NCI-H2196 (cell line): ENCODE results near the gene OSBPL2.

ENCODE experiments used
- DNase-seq: peaks from one replicate; lab custom pipeline; 2025; ENCODE audit not compliant: unreplicated experiment; lab: John Stamatoyannopoulos, UW

The OSBPL2 gene

DNA sequence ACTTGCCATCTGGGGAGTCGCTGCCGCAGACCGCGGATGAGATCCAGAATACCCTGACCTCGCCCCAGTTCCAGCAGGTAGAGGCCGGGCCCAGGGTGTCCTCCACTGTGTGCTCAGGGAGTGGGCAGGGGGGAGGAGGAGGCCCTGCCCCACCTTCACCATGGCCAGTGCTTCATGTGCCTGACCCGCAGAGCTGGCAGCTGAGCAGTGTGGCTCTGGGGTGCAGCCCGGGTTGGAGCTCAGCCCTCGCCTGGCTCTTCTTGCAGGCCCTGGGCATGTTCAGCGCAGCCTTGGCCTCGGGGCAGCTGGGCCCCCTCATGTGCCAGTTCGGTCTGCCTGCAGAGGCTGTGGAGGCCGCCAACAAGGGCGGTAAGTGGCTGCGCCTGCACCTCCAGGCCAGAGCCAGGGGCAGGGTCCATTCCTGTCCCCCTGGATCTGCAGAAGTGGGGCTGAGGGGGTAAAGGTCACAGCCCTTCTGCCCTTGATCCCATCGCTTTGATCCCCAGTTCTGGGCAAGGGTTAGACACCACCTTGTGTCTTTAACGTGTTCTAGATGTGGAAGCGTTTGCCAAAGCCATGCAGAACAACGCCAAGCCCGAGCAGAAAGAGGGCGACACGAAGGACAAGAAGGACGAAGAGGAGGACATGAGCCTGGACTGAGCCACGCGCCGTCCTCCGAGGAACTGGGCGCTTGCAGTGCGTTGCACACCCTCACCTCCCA is 69.9 kb downstream of the OSBPL2 start:
- no peak for DNase-seq

- no peak for DNase-seq
Observed at GRCh38 chr20:62309198-62309944, 71.0 kb downstream of the OSBPL2 start.

GRCh38 chr20:62309947-62310756 is 71.8 kb downstream of the OSBPL2 start:
- no peak for DNase-seq

DNA sequence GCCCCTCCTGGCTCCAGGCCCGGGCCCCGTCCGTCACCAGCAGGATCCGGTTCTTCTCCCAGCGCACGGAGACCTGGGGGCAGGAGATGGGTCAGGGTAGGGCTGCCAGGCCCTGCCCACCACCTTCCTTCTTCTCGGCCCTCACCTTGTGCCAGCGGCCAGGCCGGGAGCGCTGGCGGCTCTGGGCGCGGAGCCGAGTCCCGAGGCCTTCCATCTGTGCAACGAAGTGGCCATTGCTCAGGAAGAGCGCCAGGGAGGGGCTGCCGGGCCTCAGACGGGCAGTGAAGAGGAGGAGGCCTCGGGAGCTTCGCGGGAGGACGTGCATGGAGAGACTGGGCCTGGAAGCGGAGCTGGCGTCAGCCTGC is 72.4 kb downstream of the OSBPL2 start:
- DNase-seq, result no peak

GRCh38 chr20:62311150-62311549 is 72.8 kb downstream of the OSBPL2 start:
- no peak for DNase-seq

- no peak for DNase-seq
Observed at GRCh38 chr20:62311832-62312661, 73.7 kb downstream of the OSBPL2 start.

- no peak for DNase-seq
Observed at GRCh38 chr20:62312662-62312977, 74.3 kb downstream of the OSBPL2 start.

DNA sequence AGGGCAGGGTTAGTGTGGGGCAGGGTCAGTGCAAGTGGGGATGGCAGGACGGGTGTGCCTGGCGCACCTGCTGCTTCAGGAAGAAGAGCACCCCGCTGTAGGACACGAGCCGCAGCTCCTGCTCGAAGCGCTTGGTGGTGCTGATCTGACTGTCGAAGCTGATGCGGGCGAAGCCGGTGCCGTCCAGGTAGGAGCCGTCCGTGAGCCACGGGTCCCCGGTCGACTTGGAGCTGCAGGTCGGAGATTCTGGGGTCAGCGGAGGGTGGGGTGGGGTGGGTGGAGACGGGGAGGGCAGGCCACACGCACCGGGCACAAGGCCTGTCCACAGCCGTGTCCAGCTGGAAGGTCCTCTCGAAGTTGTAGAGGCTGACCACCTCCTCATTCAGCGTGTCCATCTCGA is 74.7 kb downstream of the OSBPL2 start:
- no peak for DNase-seq

GRCh38 chr20:62313460-62314338 is 75.4 kb downstream of the OSBPL2 start:
- no peak for DNase-seq

DNA sequence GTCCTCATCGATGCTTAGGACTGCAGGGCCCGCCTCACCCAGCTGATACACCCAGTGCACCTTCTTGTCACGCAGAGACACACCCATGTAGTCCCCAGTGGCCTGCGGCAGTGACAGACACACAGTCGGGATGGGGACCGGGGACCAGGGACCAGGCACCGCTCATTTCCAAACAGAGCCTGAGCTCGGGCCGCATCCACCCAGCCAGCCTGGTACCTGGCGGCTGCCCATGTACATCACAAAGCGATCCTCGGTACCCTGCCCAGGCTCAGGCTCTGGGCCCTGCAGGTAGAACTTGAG is 76.0 kb downstream of the OSBPL2 start:
- DNase-seq, result no peak

DNA sequence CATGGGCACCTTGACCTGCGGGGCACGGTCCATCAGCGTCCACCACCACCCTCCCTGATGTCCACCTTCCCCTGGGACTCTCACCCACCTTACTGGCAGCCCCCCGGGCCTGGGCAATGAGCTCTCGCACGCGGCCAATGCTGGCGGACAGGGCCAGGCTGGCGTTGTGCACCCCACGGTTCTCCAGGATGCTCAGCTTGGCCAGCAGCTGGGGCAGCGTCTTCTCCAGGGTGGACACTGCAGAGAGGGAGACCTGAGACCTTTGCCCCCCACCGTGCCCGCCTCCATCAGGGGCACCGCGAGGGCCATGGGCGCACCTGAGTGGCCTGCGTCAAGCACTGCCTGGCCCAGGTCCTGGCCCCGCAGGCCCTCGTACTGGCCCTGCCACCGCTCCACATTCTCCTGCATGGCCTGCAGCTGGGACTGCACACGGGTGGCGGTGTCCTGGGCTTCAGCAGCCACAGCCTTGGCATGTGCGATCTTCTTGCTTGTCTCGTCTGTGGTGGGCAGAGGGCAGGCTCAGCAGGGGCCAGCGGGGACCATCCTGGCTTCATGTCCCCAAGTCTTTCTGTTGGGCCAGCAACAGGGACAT is 76.5 kb downstream of the OSBPL2 start:
- DNase-seq, result no peak

DNA sequence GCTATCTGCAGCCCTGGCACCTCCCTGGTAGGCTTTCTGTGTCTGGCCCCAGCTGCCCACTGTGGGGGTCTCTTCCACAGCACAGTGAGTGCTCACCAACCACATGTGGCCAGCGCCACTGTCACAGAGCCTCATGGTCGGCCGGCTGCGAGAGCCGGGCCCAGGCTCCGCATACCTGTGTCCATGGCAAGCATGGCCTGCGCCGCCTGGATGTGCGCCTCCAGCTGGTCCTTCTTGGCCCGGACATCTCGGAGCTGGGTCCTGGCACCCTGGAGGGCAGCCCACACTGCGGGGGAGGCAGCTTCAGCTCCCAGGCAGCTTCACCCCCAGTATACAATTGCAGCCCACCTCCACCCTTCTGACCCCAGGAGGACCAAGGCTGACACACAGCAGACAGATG is 77.5 kb downstream of the OSBPL2 start:
- no peak for DNase-seq

DNA sequence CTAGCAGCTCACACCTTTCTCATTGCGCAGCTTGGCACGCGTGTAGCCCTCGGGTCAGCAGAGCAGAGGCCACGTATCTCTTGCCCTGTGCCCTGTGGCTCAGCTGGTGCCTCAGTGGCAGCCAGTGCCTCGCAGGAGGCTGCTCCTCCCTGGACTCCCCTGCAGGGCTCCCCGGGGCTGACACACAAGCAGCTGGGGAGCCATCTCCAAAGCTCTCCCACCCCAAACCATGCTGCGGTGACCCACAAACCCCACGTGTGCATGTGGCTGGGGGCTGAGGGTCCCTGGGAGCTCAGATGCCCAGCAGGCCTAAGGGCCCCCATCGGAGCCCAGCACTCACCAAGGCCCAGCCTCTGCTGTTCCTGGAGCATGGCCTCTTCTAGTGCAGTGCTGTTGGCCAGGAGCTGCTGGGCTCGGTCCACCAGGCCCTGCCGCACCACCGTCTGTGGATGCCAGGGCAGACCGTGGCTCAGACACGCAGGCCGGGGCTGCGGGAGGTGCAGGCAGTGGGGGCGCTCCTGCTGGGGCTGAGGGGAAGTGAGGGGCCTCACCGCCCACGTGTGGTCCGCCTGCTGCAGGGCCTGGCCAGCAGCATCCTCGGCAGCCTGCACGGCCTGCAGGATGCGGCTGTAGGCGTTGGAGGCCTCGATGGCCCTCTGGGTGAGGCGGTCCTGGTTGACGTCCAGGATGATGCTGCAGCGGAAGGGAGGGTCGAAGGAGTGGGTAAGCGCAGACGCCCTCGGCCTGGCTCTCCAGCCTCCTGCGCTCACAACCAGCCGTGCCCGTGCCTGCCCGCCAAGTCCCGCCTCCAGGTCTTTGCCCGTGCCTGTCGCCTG is 78.2 kb downstream of the OSBPL2 start:
- DNase-seq, result no peak

- no peak for DNase-seq
Observed at GRCh38 chr20:62317167-62317655, 78.9 kb downstream of the OSBPL2 start.

- DNase-seq, result no peak
Observed at GRCh38 chr20:62318400-62319345, 80.4 kb downstream of the OSBPL2 start.

DNA sequence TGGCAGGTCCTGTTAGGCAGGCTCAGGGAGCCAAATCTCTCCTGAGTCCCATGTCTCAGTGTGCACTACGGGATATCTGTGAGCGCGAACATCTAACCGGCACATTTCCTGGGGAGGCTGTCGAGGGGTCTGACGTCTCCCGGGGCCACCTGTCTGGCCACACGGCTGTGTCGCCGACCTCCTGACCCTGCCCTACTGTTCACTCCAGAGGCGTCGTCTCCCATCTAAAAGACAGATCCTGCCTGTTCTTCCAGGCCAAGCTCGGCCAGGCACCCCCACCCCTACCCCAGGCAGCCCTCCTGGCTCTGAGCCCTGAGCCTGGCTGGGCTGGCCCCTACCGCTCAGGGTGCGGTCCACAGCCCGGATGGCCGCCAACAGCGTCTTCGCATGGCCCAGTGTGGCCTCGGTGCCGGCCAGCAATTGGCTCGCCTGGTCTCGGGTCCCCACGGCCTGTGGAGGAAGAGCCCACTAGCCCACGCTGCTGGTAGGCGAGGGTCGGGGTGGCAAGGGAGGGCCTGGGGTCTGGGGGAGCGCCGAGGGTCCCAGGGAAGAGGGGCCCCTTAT is 81.1 kb downstream of the OSBPL2 start:
- no peak for DNase-seq

- peak; percentile 44 for DNase-seq
Observed at GRCh38 chr20:62320581-62321354, 82.4 kb downstream of the OSBPL2 start.
